Parathyroid adenoma (tissue), 2 donors: Measurements from ENCODE around the gene CBR1.
"Not testable (repeated sequence)": the region's sequence is repeated elsewhere in the genome, so short reads cannot be mapped to it uniquely, and the experiment has no call there.

Source experiments
- H2AFZ ChIP-seq: fragments of 300-600 bp; sonication (generic); one replicate; pipeline ENCODE4 v1.7.0; 2017; ENCODE audit warnings: antibody characterized with exemption, mild to moderate bottlenecking
- H3K27ac ChIP-seq: fragments of 300-600 bp; sonication (generic); one replicate; pipeline ENCODE4 v1.7.0; 2017
- H3K27me3 ChIP-seq: fragments of 300-600 bp; sonication (generic); one replicate; pipeline ENCODE4 v1.7.0; 2017; ENCODE audit warnings: low read length; ENCODE audit not compliant: control insufficient read depth, insufficient read depth
- H3K36me3 ChIP-seq: fragments of 300-600 bp; sonication (generic); one replicate; pipeline ENCODE4 v1.7.0; 2017; ENCODE audit warnings: low read length; ENCODE audit not compliant: control insufficient read depth, insufficient read depth
- H3K4me1 ChIP-seq: fragments of 300-600 bp; sonication (generic); one replicate; pipeline ENCODE4 v1.7.0; 2017; ENCODE audit warnings: control low read depth
- H3K4me2 ChIP-seq: fragments of 300-600 bp; sonication (generic); one replicate; pipeline ENCODE4 v1.7.0; 2017; ENCODE audit warnings: low read length
- H3K4me3 ChIP-seq: fragments of 300-600 bp; sonication (generic); one replicate; pipeline ENCODE4 v1.7.0; 2017; ENCODE audit warnings: low read depth, low read length
- H3K79me2 ChIP-seq: fragments of 300-600 bp; sonication (generic); one replicate; pipeline ENCODE4 v1.7.0; 2017; ENCODE audit warnings: control low read depth
- H3K9ac ChIP-seq: fragments of 300-600 bp; sonication (generic); one replicate; pipeline ENCODE4 v1.7.0; 2017; ENCODE audit warnings: mild to moderate bottlenecking
- H3K9me3 ChIP-seq: fragments of 300-600 bp; sonication (generic); one replicate; pipeline ENCODE4 v1.7.0; 2017; ENCODE audit warnings: low read length; ENCODE audit not compliant: control insufficient read depth
- CTCF ChIP-seq: fragments of 300-600 bp; sonication (generic); IDR thresholded peaks from one replicate; pipeline ENCODE4 v1.7.0; 2017; ENCODE audit warnings: antibody characterized with exemption, mild to moderate bottlenecking
- donor health status: primary hyperparathyroidism.

The CBR1 gene

GRCh38 chr21:36070999-36071398 lies 1.2 kb downstream of the CBR1 start:
- Histone ChIP-seq H3K4me3 (no peak overlapping the region), H3K27ac (no peak overlapping the region), H3K27me3 (no peaks in the 10 kb centered on the region), H3K9ac (no peak overlapping the region), H3K9me3 (no peaks in the 10 kb centered on the region), H3K79me2 (no peaks in the 10 kb centered on the region), H3K36me3 (no peaks in the 10 kb centered on the region), H2AFZ (no peak overlapping the region), H3K4me1 (peaks cover 3% of the 10 kb centered on the region), H3K4me2 (no peak overlapping the region)
- no peak for TF ChIP-seq CTCF

- H3K9ac ChIP-seq: no peak overlapping the region
- H2AFZ ChIP-seq: no peak overlapping the region
- H3K27me3 ChIP-seq: no peaks in the 10 kb centered on the region
- H3K79me2 ChIP-seq: no peaks in the 10 kb centered on the region
- H3K9me3 ChIP-seq: no peaks in the 10 kb centered on the region
- H3K4me3 ChIP-seq: no peak overlapping the region
- no peak overlapping the region for H3K27ac ChIP-seq
- no peak for TF ChIP-seq CTCF
- no peak overlapping the region for H3K4me2 ChIP-seq
- no peaks in the 10 kb centered on the region for H3K36me3 ChIP-seq
- H3K4me1 ChIP-seq: peaks cover 3% of the 10 kb centered on the region
Observed at GRCh38 chr21:36072453-36073162, 2.8 kb downstream of the CBR1 start.

GRCh38 chr21:36073181-36073580 lies 3.4 kb downstream of the CBR1 start:
- Histone ChIP-seq H3K9ac (no peak overlapping the region), H3K27ac (no peak overlapping the region), H3K4me1 (peaks cover 3% of the 10 kb centered on the region), H2AFZ (no peak overlapping the region), H3K36me3 (no peaks in the 10 kb centered on the region), H3K4me3 (no peak overlapping the region), H3K79me2 (no peaks in the 10 kb centered on the region), H3K4me2 (no peak overlapping the region), H3K27me3 (no peaks in the 10 kb centered on the region), H3K9me3 (no peaks in the 10 kb centered on the region)
- TF ChIP-seq CTCF: no peak

GRCh38 chr21:36073911-36074310 lies 4.1 kb downstream of the CBR1 start:
- H3K4me1 ChIP-seq, H3K27me3 ChIP-seq, H2AFZ ChIP-seq, H3K79me2 ChIP-seq, H3K9ac ChIP-seq, H3K36me3 ChIP-seq, H3K4me3 ChIP-seq, H3K9me3 ChIP-seq, H3K27ac ChIP-seq, H3K4me2 ChIP-seq: not testable (repeated sequence)

- H3K4me1 ChIP-seq: no peaks in the 10 kb centered on the region
- no peak overlapping the region for H3K4me3 ChIP-seq
- no peaks in the 10 kb centered on the region for H3K79me2 ChIP-seq
- H3K36me3 ChIP-seq: no peaks in the 10 kb centered on the region
- TF ChIP-seq CTCF: no peak
- H3K9me3 ChIP-seq: no peaks in the 10 kb centered on the region
- no peak overlapping the region for H3K4me2 ChIP-seq
- no peak overlapping the region for H2AFZ ChIP-seq
- H3K27me3 ChIP-seq: no peaks in the 10 kb centered on the region
- H3K27ac ChIP-seq: no peak overlapping the region
- no peak overlapping the region for H3K9ac ChIP-seq
Observed at GRCh38 chr21:36075171-36075570, 5.3 kb downstream of the CBR1 start.
